GM18498 (cell line): Measurements from ENCODE around the gene CAMSAP1.

Experiments
- ATAC-seq: cut with Tn5 transposase; IDR thresholded peaks from one replicate; pipeline ENCODE4 v1.9.1; 2021; ENCODE audit warnings: mild to moderate bottlenecking, moderate library complexity; ENCODE audit not compliant: unreplicated experiment

The CAMSAP1 gene

DNA sequence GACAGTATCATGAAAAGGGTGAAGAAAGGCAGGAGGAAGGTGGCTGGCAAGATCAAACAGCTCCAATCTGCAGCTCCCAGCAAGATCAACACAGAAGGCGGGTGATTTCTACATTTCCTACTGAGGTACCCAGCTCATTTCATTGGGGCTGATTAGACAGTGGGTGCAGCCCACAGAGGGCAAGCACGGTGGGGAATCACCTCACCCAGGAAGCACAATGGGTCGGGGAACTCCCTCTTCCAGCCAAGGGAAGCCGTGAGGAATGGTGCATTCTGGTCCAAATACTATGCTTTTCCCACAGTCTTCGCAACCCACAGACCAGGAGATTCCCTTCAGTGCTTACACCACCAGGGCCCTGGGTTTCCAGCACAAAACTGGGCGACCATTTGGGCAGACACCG is 66.8 kb downstream of the CAMSAP1 start:
- no peak for ATAC-seq

DNA sequence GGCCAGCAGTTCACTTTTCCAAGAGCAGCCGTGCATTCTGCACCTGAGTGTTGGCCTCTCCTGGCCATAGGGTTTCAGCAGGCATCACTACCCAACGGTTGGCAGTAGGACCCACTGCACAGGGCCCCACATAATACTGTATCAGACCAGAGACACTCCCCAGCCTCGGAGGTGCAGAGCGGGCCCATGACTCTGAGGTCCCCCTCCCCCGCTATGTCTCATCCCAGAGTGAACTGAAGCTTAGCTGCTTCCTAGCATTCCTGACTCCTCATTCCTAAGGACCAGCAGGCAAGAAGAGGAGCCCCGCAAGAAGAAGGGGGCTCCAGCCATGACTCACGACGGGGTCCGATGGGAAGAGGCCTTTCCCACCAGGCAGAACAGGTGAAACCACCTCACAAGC is 67.2 kb downstream of the CAMSAP1 start:
- no peak for ATAC-seq

DNA sequence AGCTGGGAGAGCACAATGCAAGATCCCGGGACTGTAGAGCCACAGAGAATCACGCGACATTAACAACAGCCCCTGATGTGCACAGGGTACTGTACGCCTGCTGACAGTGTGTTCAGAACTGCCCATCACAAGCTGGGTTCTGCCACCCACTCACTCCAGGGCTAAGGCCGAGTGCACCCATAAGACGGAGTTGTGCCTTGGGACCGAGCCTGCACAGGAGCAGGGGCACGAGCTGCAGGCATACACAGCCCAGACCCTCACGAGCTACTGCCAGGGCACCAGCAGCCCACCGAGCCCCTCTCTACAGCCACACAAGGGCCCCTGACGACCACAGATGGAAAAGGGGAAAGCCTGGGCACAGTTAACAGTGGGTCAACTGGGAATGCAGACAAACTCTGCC is 67.8 kb downstream of the CAMSAP1 start:
- no peak for ATAC-seq

DNA sequence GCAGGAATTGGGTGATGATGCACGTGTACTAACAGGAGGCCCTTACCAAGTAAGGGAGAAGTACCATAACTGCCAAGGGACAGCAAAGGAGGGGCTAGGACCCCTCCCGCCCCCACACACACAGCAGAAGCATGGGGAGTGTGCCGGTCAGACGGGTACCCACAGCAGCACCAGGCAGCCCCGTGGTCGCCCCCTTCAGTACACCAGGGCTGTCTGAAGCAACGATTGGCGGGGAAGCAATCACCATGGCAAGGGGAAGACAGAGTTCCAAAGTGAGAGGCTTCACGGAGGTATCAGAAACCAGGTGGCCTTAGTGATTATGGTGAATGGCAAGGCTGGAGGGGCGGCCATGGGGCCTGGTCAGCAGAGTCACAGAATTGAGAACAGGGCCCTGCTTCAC is 72.2 kb downstream of the CAMSAP1 start:
- ATAC-seq: no peak

DNA sequence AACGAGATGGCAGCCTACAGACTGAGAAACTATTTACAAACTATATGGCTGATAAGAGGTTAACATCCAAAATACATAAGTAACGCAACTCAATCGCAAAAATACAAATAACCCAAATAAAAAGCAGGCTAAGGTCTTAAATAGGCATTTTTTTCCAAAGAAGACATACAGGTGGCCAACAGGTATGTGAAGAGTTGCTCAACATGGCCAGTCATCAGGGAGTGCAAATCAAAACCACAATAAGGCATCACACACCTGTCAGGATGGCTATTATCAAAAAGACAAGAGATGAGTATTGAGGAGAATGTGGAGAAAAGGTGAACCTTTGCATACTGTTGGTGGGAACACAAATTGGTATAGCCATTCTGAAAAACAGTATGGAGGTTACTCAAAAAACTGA is 73.5 kb downstream of the CAMSAP1 start:
- ATAC-seq: no peak

DNA sequence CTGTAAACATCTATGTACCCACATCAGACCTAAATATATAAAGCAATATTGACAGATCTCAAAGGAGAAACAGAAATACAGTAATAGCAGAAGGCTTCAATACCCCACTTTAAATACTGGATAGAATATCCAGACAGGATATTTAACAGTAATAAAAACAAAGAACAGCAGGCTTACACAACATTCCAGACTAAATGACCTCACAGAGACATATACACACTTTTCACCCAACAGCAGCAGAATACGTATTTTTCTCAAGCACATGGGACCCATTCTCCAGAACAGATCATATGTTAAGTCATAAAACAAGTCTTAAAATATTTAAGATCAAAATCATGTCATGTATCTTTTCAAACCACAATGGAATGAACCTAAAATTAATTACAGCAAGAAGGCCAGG is 76.8 kb downstream of the CAMSAP1 start:
- ATAC-seq: no peak

DNA sequence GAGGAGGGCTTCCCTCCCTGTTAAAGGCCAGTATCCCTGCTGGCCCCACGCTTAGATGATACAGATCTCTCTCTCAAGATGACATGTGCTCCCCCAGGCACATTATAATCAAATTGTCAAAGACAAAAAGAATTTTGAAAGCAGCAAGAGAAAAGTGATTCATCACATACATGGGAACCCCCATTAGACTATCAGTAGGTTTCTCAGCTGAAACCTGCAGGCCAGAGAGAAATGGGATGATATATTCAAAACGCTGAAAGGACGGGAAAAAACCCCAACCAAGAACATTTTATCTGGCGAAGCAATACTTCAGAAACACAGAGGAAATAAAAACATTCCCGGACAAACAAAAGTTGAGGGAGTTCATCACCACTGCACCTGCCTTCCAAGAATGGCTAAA is 78.7 kb downstream of the CAMSAP1 start:
- no peak for ATAC-seq

DNA sequence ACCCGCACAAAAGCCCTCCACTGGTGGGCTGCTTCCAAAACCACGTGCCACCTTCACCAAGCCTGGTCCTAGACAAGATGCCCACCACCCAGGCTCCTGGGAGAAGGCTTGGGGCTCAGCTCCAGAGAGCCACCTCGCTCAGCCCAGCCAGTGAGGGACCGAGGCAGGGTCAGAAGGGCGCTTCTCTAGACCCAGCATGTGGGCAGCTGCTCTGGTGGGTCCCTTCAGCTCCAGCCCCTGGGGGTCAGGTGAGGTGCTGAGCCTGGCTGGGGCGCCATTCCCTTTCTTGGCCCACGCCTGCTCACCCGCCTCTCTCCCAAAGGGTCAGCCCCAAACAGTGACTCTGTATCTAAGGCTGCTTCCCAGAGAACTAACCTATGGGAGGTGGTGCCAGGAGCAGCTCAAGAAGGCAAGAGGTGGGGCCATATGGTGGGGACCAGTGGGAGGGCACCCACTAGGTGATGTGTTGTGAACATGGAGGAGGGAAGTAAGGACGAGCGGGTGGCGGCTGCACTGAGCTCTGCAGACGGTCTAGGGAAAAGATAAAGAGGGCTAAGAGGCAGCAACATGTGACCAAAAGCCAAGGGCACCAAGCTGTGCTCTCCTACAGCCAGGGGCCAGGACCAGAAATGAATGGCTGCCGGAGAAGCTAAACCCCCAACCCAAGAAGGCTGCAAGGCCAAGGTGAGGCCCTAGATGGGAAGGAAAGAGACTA is 79.3 kb downstream of the CAMSAP1 start:
- no peak for ATAC-seq

DNA sequence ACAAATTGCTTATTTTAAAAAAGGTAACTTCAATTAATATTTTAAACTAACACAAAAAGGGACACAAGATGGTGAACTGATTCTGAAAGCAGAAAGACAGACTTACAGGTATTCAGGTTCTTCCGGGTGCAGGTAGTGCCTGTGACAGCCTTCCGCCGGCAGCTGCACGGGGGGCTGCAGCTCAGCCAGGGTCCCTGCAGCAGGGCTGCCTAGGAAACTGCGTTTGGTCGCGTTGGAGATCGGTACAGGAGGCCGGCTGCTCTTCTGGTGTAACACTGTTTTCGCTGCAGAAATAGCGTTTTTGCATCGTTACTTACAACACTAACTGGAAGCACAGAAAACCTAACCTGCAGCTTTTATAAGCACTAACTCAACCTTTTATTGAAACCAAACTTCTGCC is 80.0 kb downstream of the CAMSAP1 start:
- no peak for ATAC-seq

DNA sequence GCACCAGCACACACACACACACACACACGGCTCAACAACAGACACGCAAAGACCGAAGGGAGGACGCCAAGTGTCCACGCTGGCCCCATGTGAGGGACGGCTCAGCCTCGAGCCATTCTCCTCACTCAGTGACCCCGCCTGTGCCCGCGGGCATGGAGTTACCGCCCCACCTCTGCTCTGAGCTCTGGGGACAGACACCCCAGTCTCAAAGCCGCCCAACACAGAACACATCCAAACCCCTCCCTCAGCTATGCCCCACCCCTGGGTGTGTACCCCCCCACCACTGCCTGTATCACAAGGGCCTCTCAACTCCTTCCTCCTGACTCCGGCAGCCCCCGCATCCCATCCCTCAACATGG is 81.2 kb downstream of the CAMSAP1 start:
- no peak for ATAC-seq

DNA sequence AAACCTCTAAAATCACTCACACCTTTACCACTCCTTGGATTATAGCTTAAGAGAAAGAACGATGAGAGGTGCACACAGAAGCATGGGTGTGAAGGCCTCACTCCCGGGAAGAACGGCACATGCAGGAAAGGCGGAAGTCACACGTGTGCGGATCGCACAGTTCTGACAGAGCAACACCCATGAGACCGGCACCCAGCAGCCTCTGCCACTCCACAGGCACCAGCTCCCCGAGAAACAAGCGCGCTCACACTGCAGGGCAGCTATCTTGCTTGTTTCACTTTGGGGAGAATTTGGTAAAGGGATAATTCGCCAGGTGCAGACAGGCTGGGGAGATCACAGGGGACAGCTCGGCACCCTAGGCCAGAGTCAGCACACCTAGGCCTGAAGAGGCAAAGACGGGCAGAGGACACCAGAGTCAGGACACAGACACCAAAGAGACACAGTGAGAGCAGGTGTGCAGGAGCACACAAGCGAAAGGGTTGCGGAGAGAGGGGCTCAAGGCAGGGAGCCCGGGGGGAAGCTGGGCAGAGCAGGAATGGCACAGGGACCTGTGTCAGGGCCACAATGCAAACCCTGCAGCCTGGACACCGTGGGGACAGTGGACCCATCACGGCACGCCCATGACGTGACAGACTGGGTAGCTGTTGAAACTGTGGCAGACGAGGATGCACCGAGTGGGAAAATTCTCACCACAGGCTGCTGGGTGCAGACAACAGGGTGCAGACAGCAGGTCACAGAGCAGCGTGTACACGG is 81.7 kb downstream of the CAMSAP1 start:
- no peak for ATAC-seq

DNA sequence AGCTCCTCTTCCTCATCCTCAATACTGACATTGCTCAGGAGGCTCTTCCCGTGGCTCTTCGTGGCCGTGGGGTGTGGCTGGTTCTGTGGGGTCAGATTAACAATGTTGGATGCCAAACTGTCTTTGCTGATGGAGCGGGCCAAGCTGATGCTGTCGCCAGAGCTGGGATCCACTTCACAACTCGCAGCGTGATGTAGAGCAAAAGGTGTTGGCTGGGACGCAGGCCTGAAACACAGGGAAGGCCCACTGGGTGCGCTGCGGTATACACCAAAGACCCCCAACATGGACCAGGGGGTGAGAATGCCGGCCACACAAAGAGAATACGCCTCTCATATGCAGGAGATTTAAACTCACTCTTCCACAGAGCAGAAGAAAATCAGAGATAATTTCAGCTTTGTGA is 84.3 kb downstream of the CAMSAP1 start:
- ATAC-seq: no peak

DNA sequence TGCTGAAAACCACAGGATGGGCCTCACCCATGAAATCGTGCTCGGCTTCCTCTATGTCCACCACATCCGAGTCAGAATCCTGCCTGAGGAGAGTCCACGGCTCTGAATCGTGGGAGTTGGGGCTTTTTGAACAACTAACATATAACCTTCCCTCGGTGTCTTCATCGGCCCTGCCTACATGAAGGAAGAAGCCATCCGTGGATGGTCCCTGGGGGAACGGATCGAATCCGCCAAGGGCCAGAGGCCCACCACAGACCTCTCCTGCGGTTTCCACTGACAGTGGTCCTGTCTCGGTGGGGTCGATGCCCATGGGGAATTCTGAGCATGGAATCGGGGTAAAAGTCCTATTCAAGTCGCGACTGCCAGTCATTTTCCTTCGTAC is 85.0 kb downstream of the CAMSAP1 start:
- no peak for ATAC-seq

DNA sequence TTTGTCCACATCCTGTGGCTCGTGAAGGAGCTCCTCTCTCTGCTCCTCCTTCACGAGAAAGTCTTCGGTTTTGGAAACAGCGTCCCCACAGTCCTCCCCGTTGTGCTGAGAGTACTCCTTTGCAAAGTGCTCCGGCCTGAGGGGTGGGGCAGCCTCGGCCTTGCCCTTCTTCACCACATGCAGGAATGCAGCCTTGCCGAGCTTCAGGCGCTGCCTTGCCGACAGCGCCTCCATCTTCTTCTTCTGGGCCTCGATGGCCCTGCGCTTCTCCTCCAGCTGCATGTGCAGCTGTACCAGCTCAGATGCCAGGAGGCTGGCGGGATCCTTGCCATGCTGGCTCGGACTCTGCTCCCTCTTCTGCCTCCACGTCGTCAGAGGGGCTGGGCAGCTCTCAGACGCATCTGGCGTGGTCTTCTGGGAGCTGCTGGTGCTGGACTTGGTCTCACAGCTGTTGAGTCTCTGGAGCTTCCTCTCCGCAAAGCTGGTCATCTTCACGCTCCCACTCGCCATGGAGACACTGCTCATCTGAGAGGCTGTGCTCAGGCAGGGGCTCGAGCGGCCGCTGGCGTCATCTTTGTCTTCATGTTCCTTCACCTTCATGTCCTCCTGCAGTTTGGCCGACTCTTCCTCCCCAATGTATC is 85.5 kb downstream of the CAMSAP1 start:
- ATAC-seq: no peak

DNA sequence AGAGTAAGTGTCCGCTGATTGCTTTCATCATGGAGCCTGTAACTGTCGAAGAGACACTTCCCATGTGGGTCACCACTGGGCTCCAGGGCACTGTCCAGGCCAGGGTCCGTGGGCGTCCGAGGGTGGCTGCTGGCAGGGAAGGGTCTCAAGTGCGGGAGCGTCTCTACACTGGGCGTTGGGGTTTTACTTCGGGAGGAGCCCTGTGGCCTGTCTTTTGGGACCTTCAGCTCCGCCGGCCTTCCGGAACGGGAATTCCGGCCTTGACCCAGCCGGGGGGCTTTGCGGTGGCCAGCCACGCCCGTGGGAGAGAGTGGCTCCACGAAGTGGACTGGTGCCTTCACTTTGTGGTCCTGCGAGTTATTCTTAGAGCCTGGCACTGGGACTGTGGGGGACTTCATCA is 86.2 kb downstream of the CAMSAP1 start:
- ATAC-seq: no peak

DNA sequence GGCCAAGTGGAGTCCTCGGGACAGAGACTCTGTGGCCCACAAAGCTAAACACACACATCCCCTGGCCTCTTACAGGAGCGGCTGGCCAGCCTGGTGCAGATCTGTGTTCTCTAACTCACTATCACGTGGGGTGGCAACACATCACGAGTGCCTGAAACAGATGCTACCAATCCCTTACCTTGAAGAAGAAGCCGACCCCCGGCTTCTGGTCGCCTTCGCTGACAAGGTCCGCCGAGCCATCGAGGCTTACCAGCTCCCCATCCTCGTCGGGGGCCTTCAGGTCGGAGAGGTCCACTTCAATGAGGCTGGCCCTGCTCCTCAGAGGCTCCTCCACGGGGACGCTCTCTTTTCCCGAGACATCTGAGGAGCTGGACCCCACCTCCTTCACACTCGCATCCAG is 86.7 kb downstream of the CAMSAP1 start:
- no peak for ATAC-seq

DNA sequence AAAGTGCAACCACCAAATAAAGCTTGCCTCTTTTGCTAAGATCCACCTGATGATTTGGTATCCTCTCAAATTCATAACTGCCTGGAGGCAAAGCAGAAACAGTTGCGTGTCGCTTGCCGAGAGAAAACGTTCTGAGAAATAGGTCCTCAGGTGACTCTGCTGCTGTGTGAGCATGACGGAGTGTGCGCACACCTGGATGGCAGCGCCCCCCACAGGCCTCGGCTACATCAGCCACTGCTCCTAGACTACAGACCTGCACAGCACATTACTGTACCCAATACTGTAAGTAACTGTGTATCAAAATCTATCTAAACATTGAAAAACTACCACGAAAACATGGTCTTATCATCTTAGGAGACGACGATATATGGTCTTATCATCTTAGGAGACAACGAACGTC is 87.4 kb downstream of the CAMSAP1 start:
- ATAC-seq: no peak

DNA sequence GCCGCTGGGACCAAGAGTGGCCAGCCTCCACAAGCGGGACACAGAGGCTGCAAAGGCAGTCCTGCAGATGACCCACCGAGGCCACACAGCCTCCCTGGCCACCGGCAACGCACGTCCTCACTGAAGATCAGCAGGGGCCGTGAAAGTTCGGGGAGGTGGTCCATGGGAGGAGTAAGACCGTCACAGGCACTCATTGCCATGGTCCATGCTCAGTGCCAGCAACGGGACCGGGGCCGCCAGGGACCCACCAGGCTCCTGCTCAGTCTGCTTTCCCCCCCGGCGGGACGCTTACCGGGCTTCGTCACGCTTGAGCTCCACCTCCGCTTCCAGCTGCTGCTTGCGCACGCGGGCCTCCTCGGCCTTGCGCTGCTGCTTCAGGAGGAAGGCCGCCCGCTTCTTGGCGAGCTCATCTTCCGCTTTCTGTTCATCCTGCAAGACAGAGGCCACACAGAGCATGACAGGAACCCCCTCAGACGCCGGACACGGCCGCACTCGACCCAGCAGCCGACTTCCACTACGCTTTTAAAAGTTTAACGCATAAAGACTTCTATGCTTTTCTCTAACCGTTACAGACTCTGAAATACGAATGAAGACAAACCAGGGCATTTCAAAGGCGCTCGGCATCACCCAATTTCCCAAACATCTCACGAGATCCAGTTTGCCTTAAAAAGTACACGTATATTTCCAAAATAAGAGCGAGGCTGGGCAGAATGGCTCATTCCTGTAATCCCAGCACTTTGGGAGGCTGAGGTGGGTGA is 88.4 kb downstream of the CAMSAP1 start:
- no peak for ATAC-seq

DNA sequence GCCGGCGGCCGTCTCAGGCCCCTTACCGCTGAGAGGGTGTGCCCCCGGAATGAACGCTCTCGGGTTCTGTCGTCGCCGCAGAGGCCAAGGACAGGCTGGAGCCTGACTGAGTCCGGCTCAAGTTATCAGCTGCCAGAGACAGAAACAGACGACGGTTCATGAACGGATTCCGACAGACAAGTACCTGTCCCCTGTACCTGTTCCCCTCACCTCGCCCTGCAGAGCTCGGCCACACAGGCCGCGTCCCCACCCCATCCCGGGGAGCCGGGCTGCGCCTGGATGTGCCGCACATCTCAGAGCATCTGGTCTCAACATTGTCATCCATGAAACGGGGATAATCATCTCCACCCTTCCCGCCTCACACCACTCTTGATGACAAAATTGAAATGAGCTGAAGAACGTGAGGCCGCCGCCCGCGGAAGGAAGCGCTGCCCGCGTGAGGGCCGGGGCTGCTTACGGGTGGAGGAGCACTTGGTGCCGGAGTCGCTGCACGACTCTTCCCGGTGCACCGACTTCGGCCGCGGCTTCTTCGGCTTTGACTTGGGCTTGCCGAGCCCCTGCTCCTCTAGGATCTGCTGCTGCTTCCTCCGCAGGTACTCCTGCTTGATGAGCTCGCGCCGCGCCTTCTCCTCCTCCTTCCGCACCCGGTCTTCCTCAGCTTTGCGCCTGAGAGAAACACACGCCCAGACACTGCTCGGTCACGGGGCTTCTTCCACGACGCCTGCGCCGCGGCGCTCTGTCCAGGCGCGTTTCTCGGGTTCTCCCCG is 89.2 kb downstream of the CAMSAP1 start:
- no peak for ATAC-seq

DNA sequence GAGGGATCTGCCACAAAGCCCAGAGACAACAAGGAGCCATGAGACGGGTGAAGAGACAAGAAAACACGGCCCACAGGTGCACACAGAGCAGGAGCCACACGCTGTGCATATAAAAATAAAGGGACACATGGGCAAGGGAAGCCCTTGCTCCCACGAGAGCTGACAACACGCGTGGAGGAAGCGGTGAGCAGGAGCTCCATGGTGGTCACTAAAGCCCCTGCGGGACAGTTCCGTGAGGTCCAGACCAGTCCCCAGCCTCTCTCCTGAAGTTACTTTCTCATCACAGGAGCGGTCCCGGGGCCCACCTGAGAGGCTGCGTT is 90.7 kb downstream of the CAMSAP1 start:
- ATAC-seq: no peak
